WTC11 (cell line): ENCODE data around the gene ITGAE. TPM values are rescaled to one million over a fixed set of nuclear protein-coding genes. Genes with fewer than 3 reads are reported as not detected.

Experiments used
- ETV6 ChIP-seq: sonication (generic); formaldehyde crosslinking; IDR thresholded peaks from 2 replicates; pipeline ENCODE4 v1.8.1; 2022; ENCODE audit warnings: mild to moderate bottlenecking, missing genetic modification reagents
- GTF2I ChIP-seq: fragments of 250-450 bp; sonication (Bioruptor Pico); conservative IDR thresholded peaks from 2 replicates; pipeline ENCODE4 v1.4.0; 2021; ENCODE audit warnings: mild to moderate bottlenecking
- HMGA2 ChIP-seq: fragments of 250-450 bp; sonication (Bioruptor Pico); IDR thresholded peaks from 2 replicates; pipeline ENCODE4 v1.4.0; 2021; ENCODE audit warnings: mild to moderate bottlenecking, moderate library complexity
- MXD4 ChIP-seq: fragments of 250-450 bp; sonication (Bioruptor Pico); IDR thresholded peaks from 2 replicates; pipeline ENCODE4 v1.8.0; 2021; ENCODE audit warnings: mild to moderate bottlenecking, moderate library complexity, borderline replicate concordance
- NFYB ChIP-seq: sonication (generic); formaldehyde crosslinking; conservative IDR thresholded peaks from 2 replicates; pipeline ENCODE4 v1.8.0; 2022; ENCODE audit warnings: low read depth, missing genetic modification reagents
- NR2C2 ChIP-seq: sonication (generic); formaldehyde crosslinking; IDR thresholded peaks from 2 replicates; pipeline ENCODE4 v1.8.0; 2022; ENCODE audit warnings: mild to moderate bottlenecking, missing genetic modification reagents
- NR3C1 ChIP-seq: sonication (generic); formaldehyde crosslinking; conservative IDR thresholded peaks from 2 replicates; pipeline ENCODE4 v1.8.1; 2023; ENCODE audit warnings: low read depth, mild to moderate bottlenecking, missing genetic modification reagents
- RELA ChIP-seq: sonication (generic); formaldehyde crosslinking; IDR thresholded peaks from 2 replicates; pipeline ENCODE4 v1.8.1; 2022; ENCODE audit warnings: missing genetic modification reagents, mild to moderate bottlenecking, borderline replicate concordance
- RORB ChIP-seq: fragments of 250-450 bp; sonication (Bioruptor Pico); IDR thresholded peaks from 2 replicates; pipeline ENCODE4 v1.9.0; 2021; ENCODE audit warnings: mild to moderate bottlenecking
- ZNF121 ChIP-seq: sonication (generic); formaldehyde crosslinking; IDR thresholded peaks from 2 replicates; pipeline ENCODE4 v1.8.0; 2023; ENCODE audit warnings: missing genetic modification reagents
- ZNF219 ChIP-seq: sonication (generic); formaldehyde crosslinking; IDR thresholded peaks from 2 replicates; pipeline ENCODE4 v1.8.0; 2023; ENCODE audit warnings: missing genetic modification reagents, mild to moderate bottlenecking, borderline replicate concordance
- ZNF317 ChIP-seq: sonication (generic); formaldehyde crosslinking; IDR thresholded peaks from 2 replicates; pipeline ENCODE4 v1.8.1; 2023; ENCODE audit warnings: low read depth, mild to moderate bottlenecking, moderate library complexity, missing genetic modification reagents, borderline replicate concordance
- ZNF416 ChIP-seq: fragments of 250-450 bp; sonication (Bioruptor Pico); IDR thresholded peaks from 2 replicates; pipeline ENCODE4 v1.9.0; 2021; ENCODE audit warnings: mild to moderate bottlenecking, inconsistent platforms
- total RNA-seq: library from RNA; stranded (reverse); gene quantifications from 3 replicates; pipeline ENCODE4 v1.2.3, GENCODE V29; 2021
- TF ChIP-seq, protein P1 (sequence below): sonication (generic); formaldehyde crosslinking; IDR thresholded peaks from 2 replicates; pipeline ENCODE4 v1.8.0; 2022; ENCODE audit warnings: mild to moderate bottlenecking, missing genetic modification reagents
- TF ChIP-seq, protein P2 (sequence below): sonication (generic); formaldehyde crosslinking; IDR thresholded peaks from 2 replicates; pipeline ENCODE4 v1.8.1; 2022; ENCODE audit warnings: missing genetic modification reagents, borderline replicate concordance
- TF ChIP-seq, protein P3 (sequence below): sonication (generic); formaldehyde crosslinking; IDR thresholded peaks from 2 replicates; pipeline ENCODE4 v1.8.0; 2023; ENCODE audit warnings: missing genetic modification reagents, mild to moderate bottlenecking, borderline replicate concordance
- TF ChIP-seq, protein P4 (sequence below): fragments of 250-450 bp; sonication (Bioruptor Pico); conservative IDR thresholded peaks from 2 replicates; pipeline ENCODE4 v1.9.0; 2021; ENCODE audit warnings: mild to moderate bottlenecking
- TF ChIP-seq, protein P5 (sequence below): sonication (generic); formaldehyde crosslinking; IDR thresholded peaks from 2 replicates; pipeline ENCODE4 v1.8.0; 2022; ENCODE audit warnings: mild to moderate bottlenecking, missing genetic modification reagents
- TF ChIP-seq, protein P6 (sequence below): sonication (generic); formaldehyde crosslinking; IDR thresholded peaks from 2 replicates; pipeline ENCODE4 v1.8.1; 2023; ENCODE audit warnings: mild to moderate bottlenecking, missing genetic modification reagents
- TF ChIP-seq, protein P7 (sequence below): sonication (generic); formaldehyde crosslinking; IDR thresholded peaks from 2 replicates; pipeline ENCODE4 v1.8.1; 2022; ENCODE audit warnings: low read depth, mild to moderate bottlenecking, moderate library complexity, missing genetic modification reagents, borderline replicate concordance
- TF ChIP-seq, protein P8 (sequence below): sonication (generic); formaldehyde crosslinking; IDR thresholded peaks from 2 replicates; pipeline ENCODE4 v1.8.0; 2022; ENCODE audit warnings: mild to moderate bottlenecking, missing genetic modification reagents
- TF ChIP-seq, protein P9 (sequence below): sonication (generic); formaldehyde crosslinking; IDR thresholded peaks from 2 replicates; pipeline ENCODE4 v1.8.1; 2023; ENCODE audit warnings: mild to moderate bottlenecking, moderate library complexity, missing genetic modification reagents

ITGAE gene
- total RNA-seq, 1 experiment from 2014 or later, result 19.5 TPM

DNA sequence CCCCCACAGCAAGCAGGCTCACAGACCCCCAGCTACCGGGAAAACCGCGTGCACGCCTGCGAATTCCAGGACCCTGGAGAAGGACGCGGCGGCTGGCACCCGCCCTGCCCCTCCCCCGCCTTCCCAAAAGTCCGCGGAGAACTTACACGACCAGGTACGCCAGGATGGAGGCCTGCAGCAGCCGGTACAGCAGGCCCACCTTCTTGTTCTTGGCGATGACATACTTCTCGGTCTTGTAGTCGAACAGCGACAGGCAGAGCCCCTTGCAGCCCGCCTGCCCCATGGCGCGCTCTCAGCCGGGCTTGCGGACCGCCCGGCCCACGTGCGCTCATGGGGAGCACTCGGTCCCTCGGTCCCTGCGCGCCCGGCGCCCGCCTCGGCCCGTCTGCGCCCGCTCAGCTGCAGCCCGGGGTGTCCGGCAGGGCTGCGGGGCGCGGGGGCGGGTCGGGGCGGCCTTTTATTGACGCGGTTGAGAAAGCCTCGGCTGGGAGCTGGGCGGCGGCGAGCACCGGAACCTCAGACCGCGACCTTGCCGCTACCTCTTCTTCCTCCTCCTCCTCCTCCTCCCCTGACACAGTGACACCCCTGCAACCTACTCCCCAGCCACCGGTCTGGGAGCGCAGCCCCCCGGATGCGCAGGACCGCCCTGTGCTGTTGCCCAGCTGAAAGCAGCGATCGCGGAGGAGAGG, 105.1 kb downstream of the ITGAE start, which contains the start of gene P2RX5 (continued):
- no peak for TF ChIP-seq ETV6 (CRISPR knock-in tag)
- no peak for TF ChIP-seq NFYB (CRISPR knock-in tag)
- TF ChIP-seq, protein P1, sequence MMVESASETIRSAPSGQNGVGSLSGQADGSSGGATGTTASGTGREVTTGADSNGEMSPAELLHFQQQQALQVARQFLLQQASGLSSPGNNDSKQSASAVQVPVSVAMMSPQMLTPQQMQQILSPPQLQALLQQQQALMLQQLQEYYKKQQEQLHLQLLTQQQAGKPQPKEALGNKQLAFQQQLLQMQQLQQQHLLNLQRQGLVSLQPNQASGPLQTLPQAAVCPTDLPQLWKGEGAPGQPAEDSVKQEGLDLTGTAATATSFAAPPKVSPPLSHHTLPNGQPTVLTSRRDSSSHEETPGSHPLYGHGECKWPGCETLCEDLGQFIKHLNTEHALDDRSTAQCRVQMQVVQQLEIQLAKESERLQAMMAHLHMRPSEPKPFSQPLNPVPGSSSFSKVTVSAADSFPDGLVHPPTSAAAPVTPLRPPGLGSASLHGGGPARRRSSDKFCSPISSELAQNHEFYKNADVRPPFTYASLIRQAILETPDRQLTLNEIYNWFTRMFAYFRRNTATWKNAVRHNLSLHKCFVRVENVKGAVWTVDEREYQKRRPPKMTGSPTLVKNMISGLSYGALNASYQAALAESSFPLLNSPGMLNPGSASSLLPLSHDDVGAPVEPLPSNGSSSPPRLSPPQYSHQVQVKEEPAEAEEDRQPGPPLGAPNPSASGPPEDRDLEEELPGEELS (CRISPR knock-in tag), result no peak
- TF ChIP-seq, protein P2, sequence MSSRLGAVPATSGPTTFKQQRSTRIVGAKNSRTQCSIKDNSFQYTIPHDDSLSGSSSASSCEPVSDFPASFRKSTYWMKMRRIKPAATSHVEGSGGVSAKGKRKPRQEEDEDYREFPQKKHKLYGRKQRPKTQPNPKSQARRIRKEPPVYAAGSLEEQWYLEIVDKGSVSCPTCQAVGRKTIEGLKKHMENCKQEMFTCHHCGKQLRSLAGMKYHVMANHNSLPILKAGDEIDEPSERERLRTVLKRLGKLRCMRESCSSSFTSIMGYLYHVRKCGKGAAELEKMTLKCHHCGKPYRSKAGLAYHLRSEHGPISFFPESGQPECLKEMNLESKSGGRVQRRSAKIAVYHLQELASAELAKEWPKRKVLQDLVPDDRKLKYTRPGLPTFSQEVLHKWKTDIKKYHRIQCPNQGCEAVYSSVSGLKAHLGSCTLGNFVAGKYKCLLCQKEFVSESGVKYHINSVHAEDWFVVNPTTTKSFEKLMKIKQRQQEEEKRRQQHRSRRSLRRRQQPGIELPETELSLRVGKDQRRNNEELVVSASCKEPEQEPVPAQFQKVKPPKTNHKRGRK, result no peak
- TF ChIP-seq GTF2I (CRISPR knock-in tag), result no peak
- no peak for TF ChIP-seq MXD4 (CRISPR knock-in tag)
- TF ChIP-seq HMGA2, result no peak
- TF ChIP-seq, protein P3, sequence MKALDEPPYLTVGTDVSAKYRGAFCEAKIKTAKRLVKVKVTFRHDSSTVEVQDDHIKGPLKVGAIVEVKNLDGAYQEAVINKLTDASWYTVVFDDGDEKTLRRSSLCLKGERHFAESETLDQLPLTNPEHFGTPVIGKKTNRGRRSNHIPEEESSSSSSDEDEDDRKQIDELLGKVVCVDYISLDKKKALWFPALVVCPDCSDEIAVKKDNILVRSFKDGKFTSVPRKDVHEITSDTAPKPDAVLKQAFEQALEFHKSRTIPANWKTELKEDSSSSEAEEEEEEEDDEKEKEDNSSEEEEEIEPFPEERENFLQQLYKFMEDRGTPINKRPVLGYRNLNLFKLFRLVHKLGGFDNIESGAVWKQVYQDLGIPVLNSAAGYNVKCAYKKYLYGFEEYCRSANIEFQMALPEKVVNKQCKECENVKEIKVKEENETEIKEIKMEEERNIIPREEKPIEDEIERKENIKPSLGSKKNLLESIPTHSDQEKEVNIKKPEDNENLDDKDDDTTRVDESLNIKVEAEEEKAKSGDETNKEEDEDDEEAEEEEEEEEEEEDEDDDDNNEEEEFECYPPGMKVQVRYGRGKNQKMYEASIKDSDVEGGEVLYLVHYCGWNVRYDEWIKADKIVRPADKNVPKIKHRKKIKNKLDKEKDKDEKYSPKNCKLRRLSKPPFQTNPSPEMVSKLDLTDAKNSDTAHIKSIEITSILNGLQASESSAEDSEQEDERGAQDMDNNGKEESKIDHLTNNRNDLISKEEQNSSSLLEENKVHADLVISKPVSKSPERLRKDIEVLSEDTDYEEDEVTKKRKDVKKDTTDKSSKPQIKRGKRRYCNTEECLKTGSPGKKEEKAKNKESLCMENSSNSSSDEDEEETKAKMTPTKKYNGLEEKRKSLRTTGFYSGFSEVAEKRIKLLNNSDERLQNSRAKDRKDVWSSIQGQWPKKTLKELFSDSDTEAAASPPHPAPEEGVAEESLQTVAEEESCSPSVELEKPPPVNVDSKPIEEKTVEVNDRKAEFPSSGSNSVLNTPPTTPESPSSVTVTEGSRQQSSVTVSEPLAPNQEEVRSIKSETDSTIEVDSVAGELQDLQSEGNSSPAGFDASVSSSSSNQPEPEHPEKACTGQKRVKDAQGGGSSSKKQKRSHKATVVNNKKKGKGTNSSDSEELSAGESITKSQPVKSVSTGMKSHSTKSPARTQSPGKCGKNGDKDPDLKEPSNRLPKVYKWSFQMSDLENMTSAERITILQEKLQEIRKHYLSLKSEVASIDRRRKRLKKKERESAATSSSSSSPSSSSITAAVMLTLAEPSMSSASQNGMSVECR (CRISPR knock-in tag), result peak; percentile 29; the same call in 1 of the 2 replicates
- TF ChIP-seq, protein P4, sequence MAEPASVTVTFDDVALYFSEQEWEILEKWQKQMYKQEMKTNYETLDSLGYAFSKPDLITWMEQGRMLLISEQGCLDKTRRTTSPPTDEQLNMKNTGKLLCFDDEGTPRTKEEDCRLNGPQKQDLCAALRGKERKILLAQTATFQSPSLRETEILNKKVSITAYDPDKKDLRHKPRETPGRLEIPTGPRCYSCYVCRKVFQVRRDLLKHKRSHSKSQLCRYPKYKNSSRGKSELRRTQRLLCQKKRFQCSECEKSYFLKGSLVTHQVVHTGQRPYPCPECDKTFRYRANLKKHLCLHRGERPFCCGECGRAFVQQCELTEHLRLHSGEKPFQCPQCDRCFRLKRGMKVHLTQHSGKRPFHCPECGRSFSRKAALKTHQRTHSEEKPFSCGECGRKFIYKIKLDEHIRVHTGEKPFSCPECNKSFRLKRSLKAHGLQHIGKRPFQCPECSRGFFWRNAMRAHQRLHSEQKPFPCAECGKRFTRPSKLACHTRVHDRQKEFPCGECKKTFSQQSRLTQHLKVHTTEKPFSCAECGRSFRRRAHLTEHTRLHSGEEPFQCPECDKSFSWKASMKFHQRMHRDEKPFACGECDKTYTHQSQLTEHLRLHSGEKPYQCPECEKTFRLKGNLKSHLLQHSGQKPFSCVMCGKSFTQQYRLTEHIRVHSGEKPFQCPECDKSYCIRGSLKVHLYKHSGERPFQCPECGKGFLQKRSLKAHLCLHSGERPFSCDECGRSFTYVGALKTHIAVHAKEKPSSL (CRISPR knock-in tag), result no peak
- TF ChIP-seq ZNF121 (CRISPR knock-in tag), result no peak
- no peak for TF ChIP-seq ZNF219 (CRISPR knock-in tag)
- no peak for TF ChIP-seq NR2C2 (CRISPR knock-in tag)
- no peak for TF ChIP-seq RORB (CRISPR knock-in tag)
- TF ChIP-seq ZNF416 (CRISPR knock-in tag), result no peak
- TF ChIP-seq, protein P5, sequence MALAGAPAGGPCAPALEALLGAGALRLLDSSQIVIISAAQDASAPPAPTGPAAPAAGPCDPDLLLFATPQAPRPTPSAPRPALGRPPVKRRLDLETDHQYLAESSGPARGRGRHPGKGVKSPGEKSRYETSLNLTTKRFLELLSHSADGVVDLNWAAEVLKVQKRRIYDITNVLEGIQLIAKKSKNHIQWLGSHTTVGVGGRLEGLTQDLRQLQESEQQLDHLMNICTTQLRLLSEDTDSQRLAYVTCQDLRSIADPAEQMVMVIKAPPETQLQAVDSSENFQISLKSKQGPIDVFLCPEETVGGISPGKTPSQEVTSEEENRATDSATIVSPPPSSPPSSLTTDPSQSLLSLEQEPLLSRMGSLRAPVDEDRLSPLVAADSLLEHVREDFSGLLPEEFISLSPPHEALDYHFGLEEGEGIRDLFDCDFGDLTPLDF, result no peak
- TF ChIP-seq, protein P6, sequence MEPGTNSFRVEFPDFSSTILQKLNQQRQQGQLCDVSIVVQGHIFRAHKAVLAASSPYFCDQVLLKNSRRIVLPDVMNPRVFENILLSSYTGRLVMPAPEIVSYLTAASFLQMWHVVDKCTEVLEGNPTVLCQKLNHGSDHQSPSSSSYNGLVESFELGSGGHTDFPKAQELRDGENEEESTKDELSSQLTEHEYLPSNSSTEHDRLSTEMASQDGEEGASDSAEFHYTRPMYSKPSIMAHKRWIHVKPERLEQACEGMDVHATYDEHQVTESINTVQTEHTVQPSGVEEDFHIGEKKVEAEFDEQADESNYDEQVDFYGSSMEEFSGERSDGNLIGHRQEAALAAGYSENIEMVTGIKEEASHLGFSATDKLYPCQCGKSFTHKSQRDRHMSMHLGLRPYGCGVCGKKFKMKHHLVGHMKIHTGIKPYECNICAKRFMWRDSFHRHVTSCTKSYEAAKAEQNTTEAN, result no peak
- TF ChIP-seq, protein P7, sequence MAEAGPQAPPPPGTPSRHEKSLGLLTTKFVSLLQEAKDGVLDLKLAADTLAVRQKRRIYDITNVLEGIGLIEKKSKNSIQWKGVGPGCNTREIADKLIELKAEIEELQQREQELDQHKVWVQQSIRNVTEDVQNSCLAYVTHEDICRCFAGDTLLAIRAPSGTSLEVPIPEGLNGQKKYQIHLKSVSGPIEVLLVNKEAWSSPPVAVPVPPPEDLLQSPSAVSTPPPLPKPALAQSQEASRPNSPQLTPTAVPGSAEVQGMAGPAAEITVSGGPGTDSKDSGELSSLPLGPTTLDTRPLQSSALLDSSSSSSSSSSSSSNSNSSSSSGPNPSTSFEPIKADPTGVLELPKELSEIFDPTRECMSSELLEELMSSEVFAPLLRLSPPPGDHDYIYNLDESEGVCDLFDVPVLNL, result no peak
- TF ChIP-seq, protein P8, sequence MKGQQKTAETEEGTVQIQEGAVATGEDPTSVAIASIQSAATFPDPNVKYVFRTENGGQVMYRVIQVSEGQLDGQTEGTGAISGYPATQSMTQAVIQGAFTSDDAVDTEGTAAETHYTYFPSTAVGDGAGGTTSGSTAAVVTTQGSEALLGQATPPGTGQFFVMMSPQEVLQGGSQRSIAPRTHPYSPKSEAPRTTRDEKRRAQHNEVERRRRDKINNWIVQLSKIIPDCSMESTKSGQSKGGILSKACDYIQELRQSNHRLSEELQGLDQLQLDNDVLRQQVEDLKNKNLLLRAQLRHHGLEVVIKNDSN, result no peak
- no peak for TF ChIP-seq ZNF317 (CRISPR knock-in tag)
- no peak for TF ChIP-seq NR3C1 (CRISPR knock-in tag)
- no peak for TF ChIP-seq RELA (CRISPR knock-in tag)
- TF ChIP-seq, protein P9, sequence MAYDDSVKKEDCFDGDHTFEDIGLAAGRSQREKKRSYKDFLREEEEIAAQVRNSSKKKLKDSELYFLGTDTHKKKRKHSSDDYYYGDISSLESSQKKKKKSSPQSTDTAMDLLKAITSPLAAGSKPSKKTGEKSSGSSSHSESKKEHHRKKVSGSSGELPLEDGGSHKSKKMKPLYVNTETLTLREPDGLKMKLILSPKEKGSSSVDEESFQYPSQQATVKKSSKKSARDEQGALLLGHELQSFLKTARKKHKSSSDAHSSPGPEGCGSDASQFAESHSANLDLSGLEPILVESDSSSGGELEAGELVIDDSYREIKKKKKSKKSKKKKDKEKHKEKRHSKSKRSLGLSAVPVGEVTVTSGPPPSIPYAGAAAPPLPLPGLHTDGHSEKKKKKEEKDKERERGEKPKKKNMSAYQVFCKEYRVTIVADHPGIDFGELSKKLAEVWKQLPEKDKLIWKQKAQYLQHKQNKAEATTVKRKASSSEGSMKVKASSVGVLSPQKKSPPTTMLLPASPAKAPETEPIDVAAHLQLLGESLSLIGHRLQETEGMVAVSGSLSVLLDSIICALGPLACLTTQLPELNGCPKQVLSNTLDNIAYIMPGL, result no peak
